Epithelial cell of umbilical artery (primary cell): ENCODE data around the gene RPS19BP1. TPM values are rescaled to one million over a fixed set of nuclear protein-coding genes. Genes with fewer than 3 reads are reported as not detected.

ENCODE experiments used
- total RNA-seq: library from RNA; depleted of rRNA; stranded (reverse); fragments of >200 nt; gene quantifications from 2 replicates; pipeline ENCODE4 v1.2.3, GENCODE V29; 2014

RPS19BP1 gene, protein sequence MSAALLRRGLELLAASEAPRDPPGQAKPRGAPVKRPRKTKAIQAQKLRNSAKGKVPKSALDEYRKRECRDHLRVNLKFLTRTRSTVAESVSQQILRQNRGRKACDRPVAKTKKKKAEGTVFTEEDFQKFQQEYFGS
- 47.6 and 78.6 TPM in 2 replicates for total RNA-seq

DNA sequence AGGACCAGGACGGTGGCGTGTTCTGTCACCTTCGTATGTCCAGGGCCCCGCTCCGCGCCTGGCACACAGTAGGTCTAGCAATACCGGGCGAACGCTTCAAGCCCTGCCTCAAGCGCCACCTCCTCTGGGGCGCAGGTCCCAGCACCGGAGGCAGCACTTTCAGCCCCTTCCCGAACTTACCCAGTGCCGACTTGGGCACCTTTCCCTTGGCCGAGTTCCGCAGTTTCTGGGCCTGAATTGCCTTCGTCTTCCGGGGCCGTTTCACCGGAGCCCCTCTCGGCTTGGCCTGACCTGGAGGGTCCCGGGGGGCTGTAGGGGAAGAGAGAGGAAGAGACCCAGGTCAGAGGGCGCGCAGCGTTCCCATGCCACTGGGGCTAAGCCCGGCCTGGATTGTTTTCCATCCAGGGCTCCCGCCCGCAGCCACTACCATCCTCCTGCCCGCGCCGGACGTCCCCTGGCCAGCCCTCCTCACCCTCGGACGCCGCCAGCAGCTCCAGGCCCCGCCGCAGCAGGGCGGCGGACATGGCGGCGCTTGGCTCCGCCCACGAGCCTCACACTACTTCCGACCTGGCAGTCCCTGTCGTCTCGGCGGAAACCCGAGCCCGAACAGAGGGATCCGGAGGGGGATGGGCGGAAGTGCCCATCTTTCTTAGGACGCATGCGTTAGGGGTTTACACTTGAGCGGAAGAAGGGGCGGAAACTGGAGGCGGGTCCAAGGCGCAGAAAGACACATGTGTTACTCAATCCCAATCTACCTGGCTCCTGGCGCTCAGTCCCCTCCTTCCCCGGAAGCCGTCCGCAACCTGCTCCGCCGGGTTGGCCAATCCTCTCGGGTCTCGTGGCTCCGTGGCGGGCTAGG is at the start of gene RPS19BP1:
TSS of gene RPS19BP1 (minus strand) at position 534 of the 859 bp plus-strand sequence. CDS start at position 524, 10 bp downstream.

DNA sequence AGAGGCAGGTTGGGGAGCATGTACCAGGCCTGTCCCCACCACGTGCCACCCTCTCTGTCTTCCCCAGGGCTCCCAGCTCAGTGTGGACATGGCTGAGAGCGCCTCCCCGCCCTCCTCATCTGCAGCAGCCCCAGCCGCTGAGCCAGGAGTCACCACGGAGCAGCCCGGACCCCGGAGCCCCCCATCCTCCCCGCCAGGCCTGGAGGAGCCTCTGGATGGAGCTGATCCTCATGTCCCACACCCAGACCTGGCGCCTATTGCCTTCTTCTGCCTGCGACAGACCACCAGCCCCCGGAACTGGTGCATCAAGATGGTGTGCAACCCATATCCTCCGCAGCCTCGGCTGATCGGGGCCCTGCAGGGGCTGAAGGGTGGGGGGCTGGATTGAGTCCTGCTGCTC is 38.1 kb upstream of the RPS19BP1 start, which contains the start of gene CACNA1I:
TSS of gene CACNA1I (plus strand) at position 89 of the 400 bp plus-strand sequence. CDS start at position 89, 0 bp downstream.

DNA sequence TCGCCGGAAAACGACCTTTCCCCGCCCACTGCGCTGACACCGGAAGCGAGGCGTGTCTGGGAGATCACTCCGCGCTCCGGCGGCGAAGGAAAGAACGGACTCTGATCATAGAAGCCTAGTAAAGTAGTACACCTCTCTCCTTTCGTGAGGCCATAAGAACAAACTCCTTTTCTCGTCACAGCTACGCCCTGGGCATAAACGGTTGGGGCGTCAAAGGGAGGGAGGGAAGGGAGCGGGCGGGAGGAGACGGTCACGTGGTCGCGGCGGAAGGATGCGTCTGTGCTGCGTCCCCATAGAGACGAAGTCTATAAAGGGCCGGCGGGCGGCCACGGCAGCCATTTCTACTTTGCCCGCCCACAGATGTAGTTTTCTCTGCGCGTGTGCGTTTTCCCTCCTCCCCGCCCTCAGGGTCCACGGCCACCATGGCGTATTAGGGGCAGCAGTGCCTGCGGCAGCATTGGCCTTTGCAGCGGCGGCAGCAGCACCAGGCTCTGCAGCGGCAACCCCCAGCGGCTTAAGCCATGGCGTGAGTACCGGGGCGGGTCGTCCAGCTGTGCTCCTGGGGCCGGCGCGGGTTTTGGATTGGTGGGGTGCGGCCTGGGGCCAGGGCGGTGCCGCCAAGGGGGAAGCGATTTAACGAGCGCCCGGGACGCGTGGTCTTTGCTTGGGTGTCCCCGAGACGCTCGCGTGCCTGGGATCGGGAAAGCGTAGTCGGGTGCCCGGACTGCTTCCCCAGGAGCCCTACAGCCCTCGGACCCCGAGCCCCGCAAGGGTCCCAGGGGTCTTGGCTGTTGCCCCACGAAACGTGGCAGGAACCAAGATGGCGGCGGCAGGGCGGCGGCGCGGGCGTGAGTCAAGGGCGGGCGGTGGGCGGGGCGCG is 12.1 kb downstream of the RPS19BP1 start, which contains the start of gene ATF4:
TSS of gene ATF4 (plus strand) at position 337 of the 880 bp plus-strand sequence. CDS start 884 bp downstream, outside the sequence.

DNA sequence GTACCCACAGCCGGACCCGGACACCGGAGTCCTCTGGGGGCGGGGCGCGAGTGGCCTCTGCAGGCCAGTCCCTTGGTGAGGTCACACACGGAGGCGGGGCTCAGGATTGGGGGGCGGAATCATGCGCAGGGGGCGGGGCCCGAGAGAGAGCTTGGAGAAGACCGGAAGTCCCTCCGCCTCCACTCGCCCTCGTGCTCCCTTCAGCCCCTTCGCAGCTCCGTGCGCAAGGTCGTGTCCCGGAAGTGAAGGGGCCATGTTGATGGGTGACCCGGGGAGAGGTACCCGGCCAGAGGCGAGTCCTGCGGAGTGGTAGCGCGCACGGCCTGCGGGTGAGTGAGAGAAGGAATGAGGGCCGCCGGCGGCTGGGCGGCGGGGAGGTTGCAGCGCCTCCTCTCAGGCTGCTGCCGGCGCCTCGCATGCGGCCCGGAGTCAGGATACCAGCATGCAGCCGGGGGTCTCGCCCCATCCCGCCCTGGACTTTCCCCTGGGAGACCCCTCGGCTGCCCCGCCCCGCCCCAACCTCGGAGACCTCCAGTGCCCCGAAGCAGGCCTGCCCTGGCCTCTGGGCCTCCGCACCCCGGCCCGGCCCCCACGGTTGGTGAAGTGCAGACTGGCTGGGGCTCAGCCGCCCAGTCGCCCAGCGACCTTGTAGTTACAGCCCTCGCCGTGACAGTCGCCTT is 30.3 kb downstream of the RPS19BP1 start, which contains the start of gene MIEF1:
TSS of gene MIEF1 (plus strand) at position 182 of the 680 bp plus-strand sequence. CDS start 9,005 bp downstream, outside the sequence.

Other genes starting within 250 kb of the RPS19BP1 start
- 1,675 and 4,052 TPM in 2 replicates for gene RPL3, start 213.1 kb downstream of the RPS19BP1 start, total RNA-seq
- gene SYNGR1, start 182.8 kb downstream of the RPS19BP1 start, total RNA-seq = 1.8 and 2.6 TPM in 2 replicates
- 10.1 and 13.5 TPM in 2 replicates for gene TAB1, start 133.0 kb downstream of the RPS19BP1 start, total RNA-seq
- under 0.01 TPM in 1 of 2 replicates, not detected in the other for gene MGAT3, start 75.7 kb downstream of the RPS19BP1 start, total RNA-seq
- 20.8 and 21.1 TPM in 2 replicates for gene MIEF1, start 30.5 kb downstream of the RPS19BP1 start, total RNA-seq
- gene ATF4, start 12.2 kb downstream of the RPS19BP1 start, total RNA-seq = 183 and 249 TPM in 2 replicates
- not detected in 2 replicates for gene CACNA1I, start 38.0 kb upstream of the RPS19BP1 start, total RNA-seq